DMS114 treated with DMSO at 0.1 percent for 48 hours (cell line): Measurements from ENCODE around the gene ACSS2.

Experiments
- DNase-seq: peaks from one replicate; lab custom pipeline; 2025; ENCODE audit not compliant: unreplicated experiment; lab: John Stamatoyannopoulos, UW

Gene ACSS2

GRCh38 chr20:34876406-34877282, at the start of gene ACSS2:
Gene ACSS2 (plus strand): TSS chr20:34876612. CDS start chr20:34876646, 34 bp downstream.
- DNase-seq, result no peak

- no peak for DNase-seq
Measured at GRCh38 chr20:34829191-34829590, 47.2 kb upstream of the ACSS2 start.

- DNase-seq, result no peak
Measured at GRCh38 chr20:34831936-34832335, 44.5 kb upstream of the ACSS2 start.

- peak; percentile 20 for DNase-seq
Measured at GRCh38 chr20:34834459-34834893, 41.9 kb upstream of the ACSS2 start.

- DNase-seq, result no peak
Measured at GRCh38 chr20:34842143-34842542, 34.3 kb upstream of the ACSS2 start.

- DNase-seq, result no peak
Measured at GRCh38 chr20:34843421-34843820, 33.0 kb upstream of the ACSS2 start.

- no peak for DNase-seq
Measured at GRCh38 chr20:34848597-34848996, 27.8 kb upstream of the ACSS2 start.

- no peak for DNase-seq
Measured at GRCh38 chr20:34849778-34850177, 26.6 kb upstream of the ACSS2 start.

GRCh38 chr20:34850969-34851368, 25.4 kb upstream of the ACSS2 start:
- no peak for DNase-seq

- DNase-seq, result no peak
Measured at GRCh38 chr20:34852298-34852697, 24.1 kb upstream of the ACSS2 start.

GRCh38 chr20:34859367-34859766, 17.0 kb upstream of the ACSS2 start:
- DNase-seq, result no peak

GRCh38 chr20:34859826-34860545, 16.4 kb upstream of the ACSS2 start:
- DNase-seq, result no peak

- DNase-seq, result no peak
Measured at GRCh38 chr20:34861386-34862084, 14.9 kb upstream of the ACSS2 start.

- DNase-seq, result no peak
Measured at GRCh38 chr20:34862724-34863123, 13.7 kb upstream of the ACSS2 start.

GRCh38 chr20:34863421-34863965, 12.9 kb upstream of the ACSS2 start:
- no peak for DNase-seq

GRCh38 chr20:34864216-34864615, 12.2 kb upstream of the ACSS2 start:
- no peak for DNase-seq

- no peak for DNase-seq
Measured at GRCh38 chr20:34871320-34871926, 5.0 kb upstream of the ACSS2 start.

- DNase-seq, result no peak
Measured at GRCh38 chr20:34871966-34872621, 4.3 kb upstream of the ACSS2 start.

- peak; percentile 35 for DNase-seq
Measured at GRCh38 chr20:34872622-34873224, 3.7 kb upstream of the ACSS2 start, which contains the start of gene GGT7. Gene GGT7 (minus strand): TSS chr20:34872856. CDS start chr20:34872815, 41 bp downstream.

GRCh38 chr20:34873583-34874093, 2.8 kb upstream of the ACSS2 start:
- no peak for DNase-seq
